ENCODE data around the gene COPZ1. TPM values are rescaled to one million over a fixed set of nuclear protein-coding genes. Genes with fewer than 3 reads are reported as not detected.
A peak's percentile ranks its signal among the peaks of the same experiment; 100 is the strongest.
"Not testable (repeated sequence)": the region's sequence is repeated elsewhere in the genome, so short reads cannot be mapped to it uniquely, and the experiment has no call there.

Gene COPZ1
- total RNA-seq, 1 donor = 104 TPM

DNA sequence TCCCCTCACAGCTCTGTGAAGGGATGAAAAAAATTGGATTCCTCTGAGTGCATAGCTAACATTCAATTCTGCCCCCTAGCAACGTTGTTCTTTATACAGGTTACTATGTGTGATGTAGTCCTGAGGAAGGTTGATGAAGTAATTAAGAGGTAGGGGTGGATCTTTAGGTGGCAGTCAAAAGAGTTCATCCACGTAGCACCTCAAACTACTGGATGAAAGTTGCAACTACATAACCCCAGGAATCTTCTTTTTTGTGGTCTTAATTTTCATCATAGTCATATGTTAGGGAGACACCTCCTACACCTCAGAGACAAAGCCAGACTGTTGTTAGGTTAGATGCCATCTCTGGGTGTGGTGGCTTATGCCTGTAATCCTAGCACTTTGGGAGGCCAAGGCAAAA, 13.9 kb upstream of the COPZ1 start:
- Histone ChIP-seq H3K4me1 (ENCODE audit: insufficient read depth, low read length) (no peaks in the 10 kb centered on the region), H3K4me3 (ENCODE audit: insufficient read depth, low read length) (no peak overlapping the region), H2AFZ (ENCODE audit: low read length) (no peak overlapping the region), H3K79me2 (ENCODE audit: insufficient read depth, low read length) (no peaks in the 10 kb centered on the region), H4K20me1 (ENCODE audit: insufficient read depth, low read length) (no peaks in the 10 kb centered on the region), H3K27ac (ENCODE audit: low read depth, low read length) (no peak overlapping the region), H3K4me2 (ENCODE audit: insufficient read depth, low read length) (no peak overlapping the region), H3K36me3 (ENCODE audit: insufficient read depth, low read length) (no peaks in the 10 kb centered on the region), H3K27me3 (ENCODE audit: insufficient read depth, low read length) (no peaks in the 10 kb centered on the region), H3K9me3 (ENCODE audit: low read depth, low read length) (no peaks in the 10 kb centered on the region)
- DNase-seq (ENCODE audit: insufficient read length, low spot score, missing footprints) = no peak
- TF ChIP-seq, protein P1, sequence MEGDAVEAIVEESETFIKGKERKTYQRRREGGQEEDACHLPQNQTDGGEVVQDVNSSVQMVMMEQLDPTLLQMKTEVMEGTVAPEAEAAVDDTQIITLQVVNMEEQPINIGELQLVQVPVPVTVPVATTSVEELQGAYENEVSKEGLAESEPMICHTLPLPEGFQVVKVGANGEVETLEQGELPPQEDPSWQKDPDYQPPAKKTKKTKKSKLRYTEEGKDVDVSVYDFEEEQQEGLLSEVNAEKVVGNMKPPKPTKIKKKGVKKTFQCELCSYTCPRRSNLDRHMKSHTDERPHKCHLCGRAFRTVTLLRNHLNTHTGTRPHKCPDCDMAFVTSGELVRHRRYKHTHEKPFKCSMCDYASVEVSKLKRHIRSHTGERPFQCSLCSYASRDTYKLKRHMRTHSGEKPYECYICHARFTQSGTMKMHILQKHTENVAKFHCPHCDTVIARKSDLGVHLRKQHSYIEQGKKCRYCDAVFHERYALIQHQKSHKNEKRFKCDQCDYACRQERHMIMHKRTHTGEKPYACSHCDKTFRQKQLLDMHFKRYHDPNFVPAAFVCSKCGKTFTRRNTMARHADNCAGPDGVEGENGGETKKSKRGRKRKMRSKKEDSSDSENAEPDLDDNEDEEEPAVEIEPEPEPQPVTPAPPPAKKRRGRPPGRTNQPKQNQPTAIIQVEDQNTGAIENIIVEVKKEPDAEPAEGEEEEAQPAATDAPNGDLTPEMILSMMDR (IDR thresholded peaks at IDR 0.05; ENCODE audit: extremely low read depth, low read depth, low read length) = no peak

DNA sequence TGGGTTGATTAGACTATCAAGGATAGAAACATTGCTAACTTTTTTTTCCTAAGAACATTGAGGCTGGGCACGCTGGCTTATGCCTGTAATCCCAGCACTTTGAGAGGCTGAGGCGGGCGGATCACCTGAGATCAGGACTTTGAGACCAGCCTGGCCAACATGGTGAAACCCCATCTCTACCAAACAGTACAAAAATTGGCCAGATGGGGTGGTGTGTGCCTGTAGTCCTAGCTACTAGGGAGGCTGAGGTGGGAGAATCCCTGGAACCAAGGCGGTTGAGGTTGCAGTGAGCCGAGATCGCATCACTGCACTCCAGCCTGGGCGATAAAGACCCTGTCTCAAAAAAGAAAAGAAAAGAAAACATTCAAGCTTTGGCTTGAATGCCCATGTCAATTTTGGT, 12.6 kb upstream of the COPZ1 start:
- not testable (repeated sequence) for H3K27me3 ChIP-seq (ENCODE audit: insufficient read depth, low read length); H3K4me3 ChIP-seq (ENCODE audit: insufficient read depth, low read length); H3K4me1 ChIP-seq (ENCODE audit: insufficient read depth, low read length); H3K9me3 ChIP-seq (ENCODE audit: low read depth, low read length); H3K36me3 ChIP-seq (ENCODE audit: insufficient read depth, low read length); H2AFZ ChIP-seq (ENCODE audit: low read length); DNase-seq (ENCODE audit: insufficient read length, low spot score, missing footprints); H3K79me2 ChIP-seq (ENCODE audit: insufficient read depth, low read length); H3K4me2 ChIP-seq (ENCODE audit: insufficient read depth, low read length); H3K27ac ChIP-seq (ENCODE audit: low read depth, low read length); H4K20me1 ChIP-seq (ENCODE audit: insufficient read depth, low read length)

DNA sequence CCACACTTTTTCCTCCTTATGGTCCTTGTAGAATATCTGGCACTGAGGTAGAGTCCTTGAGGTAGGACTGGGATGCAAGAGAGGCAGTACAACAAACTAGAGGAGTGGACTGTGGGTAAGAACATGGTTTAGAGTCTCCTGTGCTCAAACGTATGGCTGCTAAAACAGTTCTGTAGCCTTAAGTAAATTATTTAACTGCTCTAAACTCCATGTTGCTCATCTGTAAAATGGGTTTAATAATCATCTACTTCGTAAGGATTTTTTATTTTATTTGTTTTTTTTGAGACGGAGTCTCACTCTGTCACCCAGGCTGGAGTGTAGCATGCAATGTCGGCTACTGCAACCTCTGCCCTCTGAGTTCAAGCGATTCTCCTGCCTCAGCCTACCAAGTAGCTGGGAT, 3.6 kb upstream of the COPZ1 start:
- Histone ChIP-seq H3K79me2 (ENCODE audit: insufficient read depth, low read length) (peaks cover 11% of the 10 kb centered on the region), H4K20me1 (ENCODE audit: insufficient read depth, low read length) (no peaks in the 10 kb centered on the region), H3K9me3 (ENCODE audit: low read depth, low read length) (no peaks in the 10 kb centered on the region), H3K4me1 (ENCODE audit: insufficient read depth, low read length) (peaks cover 4% of the 10 kb centered on the region), H3K4me3 (ENCODE audit: insufficient read depth, low read length) (no peak overlapping the region), H3K27ac (ENCODE audit: low read depth, low read length) (no peak overlapping the region), H3K4me2 (ENCODE audit: insufficient read depth, low read length) (no peak overlapping the region), H2AFZ (ENCODE audit: low read length) (no peak overlapping the region), H3K27me3 (ENCODE audit: insufficient read depth, low read length) (no peaks in the 10 kb centered on the region), H3K36me3 (ENCODE audit: insufficient read depth, low read length) (peaks cover under 1% of the 10 kb centered on the region)
- TF ChIP-seq, protein P1 (IDR thresholded peaks at IDR 0.05; ENCODE audit: extremely low read depth, low read depth, low read length) = no peak
- DNase-seq (ENCODE audit: insufficient read length, low spot score, missing footprints) = no peak

DNA sequence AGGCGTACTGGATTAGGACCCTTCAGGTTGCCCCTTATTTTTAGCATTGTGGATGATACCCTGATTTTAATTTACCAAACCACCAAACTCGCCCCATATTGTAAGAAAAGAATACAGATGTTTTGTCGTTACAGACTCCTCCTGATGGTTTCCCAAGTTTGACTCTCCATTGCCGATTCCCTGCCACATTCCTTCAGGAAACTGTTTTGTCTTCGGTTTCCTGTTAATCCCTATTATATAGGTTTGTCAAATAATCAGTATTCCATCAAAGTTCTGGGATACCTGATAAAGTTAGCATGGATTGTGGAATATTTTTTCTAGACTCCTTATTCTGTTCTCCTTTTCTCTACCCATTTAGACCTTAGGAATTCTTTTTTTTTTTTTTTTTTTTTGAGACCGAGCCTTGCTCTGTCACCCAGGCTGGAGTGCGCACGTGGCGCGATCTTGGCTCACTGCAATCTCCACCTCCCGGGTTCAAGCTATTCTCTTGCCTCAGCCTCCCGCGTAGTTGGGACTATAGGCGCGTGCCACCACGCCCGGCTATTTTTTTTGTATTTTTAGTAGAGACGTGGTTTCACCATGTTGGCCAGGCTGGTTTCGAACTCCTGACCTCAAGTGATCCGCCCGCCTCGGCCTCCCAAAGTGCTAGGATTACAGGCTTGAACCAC, 645 bp downstream of the COPZ1 start:
- H3K9me3 ChIP-seq (ENCODE audit: low read depth, low read length); H3K36me3 ChIP-seq (ENCODE audit: insufficient read depth, low read length); DNase-seq (ENCODE audit: insufficient read length, low spot score, missing footprints); H4K20me1 ChIP-seq (ENCODE audit: insufficient read depth, low read length); H3K27me3 ChIP-seq (ENCODE audit: insufficient read depth, low read length): not testable (repeated sequence)
- peaks cover 50% of the 10 kb centered on the region for H3K79me2 ChIP-seq (ENCODE audit: insufficient read depth, low read length)
- H3K27ac ChIP-seq (ENCODE audit: low read depth, low read length) = peak overlapping the region; percentile 97
- peak overlapping the region; percentile 99 for H3K4me2 ChIP-seq (ENCODE audit: insufficient read depth, low read length)
- H3K4me3 ChIP-seq (ENCODE audit: insufficient read depth, low read length) = peak overlapping the region; percentile 79
- peaks cover 26% of the 10 kb centered on the region for H3K4me1 ChIP-seq (ENCODE audit: insufficient read depth, low read length)
- H2AFZ ChIP-seq (ENCODE audit: low read length) = peak overlapping the region; percentile 56

DNA sequence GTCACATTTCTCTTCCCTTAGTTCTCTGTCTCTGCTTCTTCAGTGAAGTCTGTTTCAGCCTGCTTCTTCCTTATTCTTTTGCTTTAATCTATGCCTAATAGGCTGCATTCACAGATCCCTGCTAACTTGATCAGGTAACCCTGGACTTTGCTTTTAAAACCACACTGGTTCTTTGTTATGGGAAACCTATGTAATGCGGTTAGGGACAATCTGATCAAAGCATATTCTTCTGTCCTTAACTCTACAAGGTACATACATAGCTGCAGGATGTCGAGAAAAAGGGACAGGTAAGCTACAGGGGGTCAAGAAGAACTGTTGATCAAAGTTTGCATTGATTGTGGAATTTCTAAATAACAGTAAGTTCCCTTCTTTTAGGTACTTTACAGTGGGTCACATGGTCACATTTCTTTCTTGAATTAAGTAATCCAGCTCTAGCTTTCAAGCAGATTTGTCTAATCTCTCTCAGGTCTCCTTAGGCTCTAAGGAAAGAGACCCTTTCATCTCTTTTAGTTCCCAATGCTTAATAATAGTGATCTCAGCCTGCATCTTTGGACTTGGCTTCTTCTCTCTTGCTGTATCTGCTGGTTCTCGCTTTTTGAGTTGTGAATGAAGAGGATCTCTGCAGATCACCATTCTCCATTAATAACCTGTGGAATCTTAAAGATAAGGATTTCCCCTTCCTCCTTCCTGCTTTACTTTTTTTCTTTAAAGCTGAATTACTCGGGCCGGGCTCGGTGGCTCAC, 3.8 kb downstream of the COPZ1 start:
- Histone ChIP-seq H3K36me3 (ENCODE audit: insufficient read depth, low read length) (peaks cover 16% of the 10 kb centered on the region), H3K4me3 (ENCODE audit: insufficient read depth, low read length) (no peak overlapping the region), H3K9me3 (ENCODE audit: low read depth, low read length) (no peaks in the 10 kb centered on the region), H3K79me2 (ENCODE audit: insufficient read depth, low read length) (peaks cover 80% of the 10 kb centered on the region), H3K27me3 (ENCODE audit: insufficient read depth, low read length) (no peaks in the 10 kb centered on the region), H2AFZ (ENCODE audit: low read length) (no peak overlapping the region), H3K4me2 (ENCODE audit: insufficient read depth, low read length) (peak overlapping the region; percentile 32), H3K4me1 (ENCODE audit: insufficient read depth, low read length) (peaks cover 30% of the 10 kb centered on the region), H3K27ac (ENCODE audit: low read depth, low read length) (peak overlapping the region; percentile 18), H4K20me1 (ENCODE audit: insufficient read depth, low read length) (no peaks in the 10 kb centered on the region)
- TF ChIP-seq, protein P1 (IDR thresholded peaks at IDR 0.05; ENCODE audit: extremely low read depth, low read depth, low read length) = no peak
- no peak for DNase-seq (ENCODE audit: insufficient read length, low spot score, missing footprints)

All from osteoblast (primary cell).